H4 (cell line): ENCODE results near the gene SEMA4C. TPM values are rescaled to one million over a fixed set of nuclear protein-coding genes. Genes with fewer than 3 reads are reported as not detected.
"Not testable (repeated sequence)": the region's sequence is repeated elsewhere in the genome, so short reads cannot be mapped to it uniquely, and the experiment has no call there.

Experiments used
- DNase-seq: peaks from one replicate; pipeline ENCODE4 v3.0.0-alpha.2; 2015; ENCODE audit warnings: low spot score
- total RNA-seq: library from RNA; depleted of rRNA; stranded (reverse); fragments of >200 nt; shearing (Covaris generic); gene quantifications from 2 replicates; pipeline ENCODE4 v1.2.3, GENCODE V29; 2014

SEMA4C gene
- total RNA-seq, 1 experiment from 2014 or later, result 18.0 TPM

- no peak for DNase-seq
Measured at GRCh38 chr2:96897491-96898134, 27.7 kb upstream of the SEMA4C start.

DNA sequence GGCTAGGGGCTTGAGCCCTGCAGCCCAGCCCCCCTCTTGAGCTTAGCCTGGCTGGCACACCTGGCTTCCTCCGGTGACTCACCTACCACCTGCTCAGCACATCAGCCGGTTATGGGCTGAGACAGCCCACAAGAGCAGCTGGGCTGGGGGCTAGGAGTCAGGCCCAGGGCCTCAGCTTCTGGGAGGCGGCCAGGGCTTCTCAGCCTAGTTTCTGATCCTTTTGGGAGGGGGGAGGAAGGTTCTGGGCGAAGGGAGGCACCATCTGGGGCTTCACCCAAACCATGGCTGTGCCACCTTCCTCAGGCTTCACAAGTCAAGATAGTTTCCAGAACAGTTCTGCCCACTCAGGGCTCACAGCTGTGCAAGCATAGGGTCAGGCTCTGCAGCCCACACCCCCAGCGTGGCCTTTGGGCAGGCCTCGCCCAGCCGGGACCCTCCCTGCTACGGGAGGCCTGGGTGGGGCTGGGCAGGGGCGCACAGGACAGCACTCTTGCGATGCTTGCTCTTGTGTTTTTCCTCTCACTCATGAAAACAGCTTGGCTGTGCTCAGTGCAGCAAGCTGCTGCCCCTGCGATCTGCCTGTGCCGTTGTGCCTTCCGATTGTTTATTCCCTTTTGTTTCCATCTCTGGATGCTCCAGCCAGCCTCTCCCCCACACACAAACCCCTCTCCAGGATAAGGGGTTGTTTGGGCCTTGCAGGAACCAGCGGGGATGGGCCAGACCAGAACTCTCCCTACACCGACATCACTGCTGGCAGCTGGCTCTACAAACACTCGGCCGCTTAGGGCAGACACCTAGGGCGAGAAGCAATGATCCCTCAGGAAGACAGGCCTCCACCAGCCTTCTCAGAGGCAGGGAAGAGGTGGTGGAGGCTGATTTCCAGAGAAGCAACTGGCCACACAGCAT lies 26.1 kb upstream of the SEMA4C start:
- no peak for DNase-seq

- no peak for DNase-seq
Measured at GRCh38 chr2:96895032-96895745, 25.3 kb upstream of the SEMA4C start.

GRCh38 chr2:96894151-96894531 lies 24.3 kb upstream of the SEMA4C start:
- no peak for DNase-seq

DNA sequence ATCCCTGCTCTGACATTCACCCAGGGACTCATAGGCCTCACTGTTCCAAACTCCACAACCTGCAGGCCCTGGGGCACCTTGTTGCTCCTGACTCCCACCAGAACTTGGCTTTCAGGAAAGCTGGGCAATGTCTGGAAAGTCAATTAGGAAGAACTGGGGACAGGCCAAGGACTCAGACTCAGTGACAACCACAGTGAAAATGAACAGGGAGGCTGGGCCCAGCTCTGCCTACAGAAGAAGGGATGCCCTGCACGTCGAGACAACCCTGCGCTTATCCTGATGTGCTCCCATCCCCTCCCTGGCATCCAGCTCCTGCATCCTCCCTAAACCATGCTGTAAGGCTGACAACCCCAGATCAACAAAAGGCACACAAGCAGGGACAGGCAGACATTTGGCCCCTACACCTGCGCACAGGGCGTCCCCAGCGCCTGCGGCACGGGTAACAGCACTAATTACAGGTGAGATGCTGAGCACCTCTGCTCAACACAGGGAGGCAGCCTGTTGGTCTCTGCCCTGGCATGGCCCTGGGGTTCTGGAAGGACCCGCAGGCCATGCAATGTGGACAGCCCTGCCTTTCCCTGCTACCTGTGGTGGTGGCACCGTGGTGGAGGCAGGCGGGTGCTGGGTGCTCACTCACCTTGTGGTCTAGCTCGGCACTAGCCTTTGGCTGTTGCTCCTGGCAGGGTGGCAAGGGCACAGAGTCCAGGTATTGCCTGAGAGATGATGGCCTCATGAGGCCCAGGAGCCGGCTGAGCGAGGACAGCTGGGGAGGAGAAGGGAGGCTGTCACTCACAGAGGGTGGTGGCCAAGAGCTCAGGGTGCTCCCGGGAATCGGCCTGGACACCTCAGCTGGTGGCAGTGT lies 23.6 kb upstream of the SEMA4C start:
- no peak for DNase-seq

- DNase-seq, result peak; percentile 42
Measured at GRCh38 chr2:96891591-96892333, 21.9 kb upstream of the SEMA4C start.

DNA sequence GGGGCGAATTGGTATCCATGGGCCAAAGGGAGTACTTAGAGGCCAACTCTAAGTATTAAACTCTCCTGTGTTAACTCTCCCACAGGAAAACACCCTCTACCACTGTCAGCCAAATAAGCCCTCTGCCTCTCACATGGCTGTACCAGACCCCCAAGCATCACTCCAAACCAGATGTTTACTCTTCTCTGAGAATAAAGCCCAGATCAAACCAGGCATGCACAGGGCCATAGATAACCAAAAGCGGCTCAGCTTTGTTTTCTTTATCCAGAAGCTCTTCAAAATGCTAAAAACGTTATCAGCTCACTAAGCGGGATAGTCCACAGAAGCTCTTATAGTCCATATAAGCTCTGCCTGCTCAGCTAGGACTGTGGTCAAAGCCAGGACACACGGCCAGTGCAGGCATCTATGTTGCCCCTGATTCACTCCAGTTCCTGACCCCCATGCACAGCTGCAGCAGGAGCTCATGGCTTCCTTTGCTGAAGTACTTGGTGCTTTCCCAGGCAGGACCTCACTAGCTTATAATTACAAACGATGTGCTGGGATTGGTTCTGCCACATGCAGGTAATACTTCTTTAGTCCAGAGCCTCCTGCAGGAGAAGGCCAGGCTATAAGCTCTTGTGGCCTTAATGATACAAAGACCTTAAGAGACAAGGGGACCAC lies 21.0 kb upstream of the SEMA4C start:
- no peak for DNase-seq

- no peak for DNase-seq
Measured at GRCh38 chr2:96890252-96890651, 20.4 kb upstream of the SEMA4C start.

- not testable (repeated sequence) for DNase-seq
Measured at GRCh38 chr2:96889502-96889901, 19.6 kb upstream of the SEMA4C start.

DNA sequence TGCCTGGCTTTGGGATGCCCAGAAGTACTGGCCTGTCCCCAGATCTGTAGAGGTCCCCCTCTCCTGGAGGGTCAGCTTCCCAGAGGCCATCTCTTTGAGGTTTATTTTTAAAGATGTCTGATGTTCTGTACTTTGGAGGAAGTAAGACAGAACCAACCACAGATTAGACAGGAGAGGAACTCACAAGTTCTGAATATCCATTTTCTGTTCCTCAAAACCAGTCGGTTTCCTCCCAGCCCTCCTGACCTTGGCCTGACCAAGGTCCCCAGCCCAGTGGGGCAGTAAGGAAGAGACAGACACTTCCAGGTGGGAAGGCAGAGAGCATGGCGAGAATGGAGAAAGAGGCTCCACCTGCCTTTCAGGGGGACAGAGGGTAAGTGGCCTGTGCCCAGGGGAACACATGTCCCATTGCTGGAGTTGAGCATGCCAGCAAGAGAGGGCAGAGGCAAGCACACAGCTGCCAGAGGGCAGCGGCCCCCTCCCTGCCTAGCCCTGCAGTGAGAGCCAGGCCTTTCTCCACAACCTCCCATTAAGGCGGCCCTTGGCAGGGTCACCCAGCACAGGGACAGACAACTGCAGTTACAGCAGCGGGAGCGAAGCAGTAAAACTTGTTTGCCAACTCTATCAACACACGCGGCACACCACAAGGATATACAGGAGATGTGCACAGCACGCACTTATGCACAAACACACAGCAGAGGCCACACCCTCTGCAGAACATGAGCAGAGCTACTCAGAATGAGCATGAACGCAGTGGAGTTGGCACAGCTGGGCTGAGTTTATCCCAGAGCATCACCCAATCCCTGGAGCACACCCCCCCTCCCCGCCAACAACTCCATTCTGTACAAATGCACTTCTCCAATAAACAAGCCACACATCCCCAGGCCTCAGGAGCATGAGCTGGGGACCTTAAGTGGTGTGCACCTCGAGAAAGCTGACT lies 18.5 kb upstream of the SEMA4C start:
- no peak for DNase-seq

DNA sequence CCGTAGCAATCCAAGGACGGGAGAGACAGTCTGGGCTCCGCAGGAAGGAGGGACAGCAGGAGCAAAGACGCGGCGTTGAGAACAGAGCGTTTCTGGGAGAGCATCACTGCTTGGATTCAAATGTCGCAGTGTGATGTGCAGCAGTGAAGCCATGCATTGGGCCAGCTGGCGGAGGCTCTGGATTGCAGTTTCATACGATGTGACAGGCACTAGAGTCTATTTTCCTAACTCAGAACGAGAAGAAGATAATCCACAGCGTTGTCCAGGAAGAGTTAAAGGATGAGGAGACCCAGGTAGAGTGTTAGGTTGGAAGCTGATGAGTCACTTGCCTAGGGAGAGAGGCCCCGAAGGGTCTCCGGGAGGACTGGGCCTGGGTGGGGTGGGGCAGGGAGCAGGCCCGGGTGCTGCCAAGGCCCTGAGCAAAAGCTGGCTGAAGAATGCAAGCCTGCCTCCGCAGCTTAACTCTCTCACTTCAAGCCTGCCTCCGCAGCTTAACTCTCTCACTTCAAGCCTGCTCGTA lies 17.7 kb upstream of the SEMA4C start:
- no peak for DNase-seq

GRCh38 chr2:96885432-96886347 lies 15.8 kb upstream of the SEMA4C start:
- no peak for DNase-seq

- no peak for DNase-seq
Measured at GRCh38 chr2:96884299-96885094, 14.6 kb upstream of the SEMA4C start.

DNA sequence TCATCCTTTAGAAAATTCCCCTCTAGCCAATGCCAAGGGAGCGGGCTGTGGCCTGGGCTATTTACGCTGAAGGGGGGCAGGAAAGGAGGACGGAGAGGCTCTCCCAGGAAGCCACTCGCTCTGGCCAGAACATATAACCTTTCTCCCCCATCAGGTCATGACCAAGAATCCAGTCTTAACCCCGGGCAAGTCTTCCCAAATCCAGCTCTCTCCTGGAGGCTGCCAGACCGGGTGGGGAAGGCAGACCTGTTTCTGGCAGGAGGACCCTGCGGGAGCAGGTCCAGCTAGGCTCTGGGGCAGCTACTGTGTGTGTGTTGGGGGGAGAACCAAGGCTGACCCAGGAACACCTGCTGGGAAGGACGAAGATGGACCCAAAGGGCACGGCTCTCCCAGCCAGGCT lies 13.4 kb upstream of the SEMA4C start:
- no peak for DNase-seq

GRCh38 chr2:96882906-96883305 lies 13.0 kb upstream of the SEMA4C start:
- DNase-seq, result no peak

- DNase-seq, result no peak
Measured at GRCh38 chr2:96882230-96882629, 12.3 kb upstream of the SEMA4C start.
